GM18868 (cell line): ENCODE results near the gene MROH2A.
A peak's percentile ranks its signal among the peaks of the same experiment; 100 is the strongest.
"Not testable (repeated sequence)": the region's sequence is repeated elsewhere in the genome, so short reads cannot be mapped to it uniquely, and the experiment has no call there.

ENCODE experiments used
- ATAC-seq: cut with Tn5 transposase; IDR thresholded peaks from one replicate; pipeline ENCODE4 v1.9.1; 2021; ENCODE audit warnings: mild to moderate bottlenecking, moderate library complexity; ENCODE audit not compliant: unreplicated experiment

The MROH2A gene

DNA sequence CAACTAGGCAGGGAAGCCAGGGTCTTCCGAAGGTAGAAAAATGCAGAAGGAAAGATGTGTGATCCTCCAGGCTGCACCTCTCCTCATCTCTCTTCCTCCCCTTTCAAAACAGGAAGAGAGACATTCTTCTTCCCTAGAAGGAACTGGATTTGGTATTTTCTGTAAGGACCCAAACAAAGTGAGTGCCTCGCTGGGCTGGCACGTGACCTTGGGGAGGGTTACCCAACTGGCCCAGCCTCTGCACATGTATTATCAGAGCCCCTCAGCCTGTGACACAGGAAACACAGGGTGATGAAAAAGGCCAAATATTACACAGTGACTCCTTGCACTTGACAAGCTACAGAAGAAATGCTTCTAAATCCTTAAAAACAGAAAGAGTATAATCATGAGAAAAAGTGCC lies 73.9 kb downstream of the MROH2A start:
- no peak for ATAC-seq

DNA sequence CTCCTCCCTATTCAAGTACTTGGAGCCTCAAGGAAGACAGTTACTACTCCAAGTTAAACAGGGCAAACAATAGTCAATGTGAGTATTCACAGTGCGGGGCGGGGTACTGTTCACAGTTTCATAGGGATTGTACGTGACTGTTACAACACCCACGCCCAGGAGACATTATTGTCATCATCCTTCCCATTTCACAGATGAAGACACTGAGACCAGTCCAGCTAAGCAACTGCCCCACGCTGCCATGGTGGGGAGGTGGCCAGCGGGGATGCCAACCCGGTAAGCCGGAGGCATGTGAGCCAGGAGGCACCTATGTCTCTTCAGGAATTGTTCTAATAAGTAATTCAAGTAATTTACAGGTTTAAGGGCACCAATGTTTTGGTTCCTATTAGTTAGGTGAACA lies 75.2 kb downstream of the MROH2A start:
- ATAC-seq: no peak

DNA sequence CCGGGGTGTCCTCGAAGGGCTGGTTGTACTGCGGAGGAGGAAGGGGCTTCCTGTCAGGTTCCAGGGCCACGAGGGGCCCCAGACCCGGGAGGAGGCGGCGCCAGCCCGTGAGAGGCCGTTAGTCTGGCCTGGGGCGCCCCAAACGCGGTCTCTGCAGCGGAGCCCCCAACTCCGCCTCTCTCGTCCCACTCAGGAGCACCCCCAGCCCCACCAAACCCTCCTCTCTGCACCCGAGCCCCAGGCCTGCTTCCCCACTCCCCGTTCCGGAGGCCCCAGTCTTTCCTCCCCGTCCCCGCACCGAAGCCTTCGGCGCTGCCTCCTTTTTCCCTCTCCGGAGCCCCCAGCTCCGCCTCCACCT lies 75.7 kb downstream of the MROH2A start:
- ATAC-seq: no peak

DNA sequence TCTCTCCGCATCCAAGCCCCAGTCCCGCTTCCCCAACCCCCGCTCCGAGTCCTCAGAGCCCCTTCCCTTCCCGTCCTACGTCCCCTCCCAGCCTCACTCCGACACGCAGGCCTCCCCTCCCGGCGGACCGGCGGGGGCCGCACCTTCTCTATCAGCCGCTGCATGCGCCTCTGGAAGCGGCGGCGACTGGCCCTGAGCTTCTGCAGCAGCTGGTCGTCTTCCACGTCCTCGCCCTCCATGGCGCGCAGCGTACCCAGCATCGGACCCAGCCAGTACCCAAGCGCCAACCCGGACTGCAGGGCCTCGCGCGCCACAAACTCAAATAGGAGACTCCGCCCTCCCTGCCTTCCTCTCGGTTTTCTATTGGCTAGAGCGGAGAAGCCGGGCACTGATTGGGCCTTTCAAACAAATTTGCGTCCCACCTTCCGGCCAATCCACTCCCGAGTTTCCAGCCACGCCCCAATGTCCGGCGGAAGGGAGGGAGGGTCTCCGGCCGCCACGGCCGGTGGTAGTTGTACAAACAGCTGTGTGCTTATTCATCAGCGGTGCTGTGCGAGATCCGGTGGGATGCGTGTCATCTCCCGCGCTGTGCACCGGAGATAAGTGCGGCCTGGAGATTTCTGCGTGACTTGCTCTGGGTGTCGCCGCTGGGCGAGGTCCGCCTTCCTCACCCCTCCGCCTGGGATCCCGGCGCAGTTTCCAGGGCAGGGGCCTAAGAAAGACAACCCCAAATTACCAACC lies 76.3 kb downstream of the MROH2A start, which contains the start of gene HJURP:
Gene HJURP (minus strand): TSS at position 295 of the 741 bp plus-strand sequence. CDS start 35 bp downstream, at position 260.
- peak; percentile 98 for ATAC-seq

DNA sequence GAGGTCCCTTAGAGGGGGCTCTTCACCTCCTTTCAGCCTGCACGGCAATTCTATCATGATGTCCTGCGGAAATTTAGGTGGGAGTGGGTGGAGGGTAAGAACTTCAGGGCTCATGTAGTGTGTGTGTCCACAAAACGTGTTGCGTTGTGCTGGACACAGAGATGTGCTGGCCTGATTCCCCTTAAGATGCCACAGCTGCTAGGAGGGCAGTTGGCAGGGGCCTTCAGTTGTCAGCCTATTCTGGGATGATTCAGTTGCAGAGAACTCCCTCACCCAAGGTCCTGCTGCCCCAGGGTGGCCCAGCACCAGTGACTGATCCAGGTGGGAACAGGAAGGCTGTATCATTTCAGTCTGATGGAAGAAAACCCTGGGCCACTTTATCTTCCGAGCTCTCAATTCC lies 77.2 kb downstream of the MROH2A start:
- no peak for ATAC-seq

DNA sequence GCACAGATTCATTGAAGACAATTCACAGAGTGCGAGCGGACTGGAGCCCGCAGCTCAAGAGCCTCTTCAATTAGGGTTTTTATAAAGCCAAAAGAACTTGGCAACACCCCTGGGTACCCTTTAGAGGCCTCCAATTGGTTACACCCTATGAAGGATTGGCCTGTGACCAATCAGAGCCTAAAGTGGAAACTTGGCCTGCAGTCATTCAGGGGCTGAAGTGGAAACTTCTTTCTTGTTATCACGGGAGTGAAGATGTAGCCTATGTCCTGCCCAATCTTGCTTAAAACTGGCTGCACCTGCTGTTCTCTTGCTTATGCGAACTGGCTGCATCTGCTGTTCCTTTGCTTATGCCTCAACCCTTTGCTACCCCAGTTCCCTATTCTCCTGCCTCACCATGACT lies 78.1 kb downstream of the MROH2A start:
- ATAC-seq: no peak

DNA sequence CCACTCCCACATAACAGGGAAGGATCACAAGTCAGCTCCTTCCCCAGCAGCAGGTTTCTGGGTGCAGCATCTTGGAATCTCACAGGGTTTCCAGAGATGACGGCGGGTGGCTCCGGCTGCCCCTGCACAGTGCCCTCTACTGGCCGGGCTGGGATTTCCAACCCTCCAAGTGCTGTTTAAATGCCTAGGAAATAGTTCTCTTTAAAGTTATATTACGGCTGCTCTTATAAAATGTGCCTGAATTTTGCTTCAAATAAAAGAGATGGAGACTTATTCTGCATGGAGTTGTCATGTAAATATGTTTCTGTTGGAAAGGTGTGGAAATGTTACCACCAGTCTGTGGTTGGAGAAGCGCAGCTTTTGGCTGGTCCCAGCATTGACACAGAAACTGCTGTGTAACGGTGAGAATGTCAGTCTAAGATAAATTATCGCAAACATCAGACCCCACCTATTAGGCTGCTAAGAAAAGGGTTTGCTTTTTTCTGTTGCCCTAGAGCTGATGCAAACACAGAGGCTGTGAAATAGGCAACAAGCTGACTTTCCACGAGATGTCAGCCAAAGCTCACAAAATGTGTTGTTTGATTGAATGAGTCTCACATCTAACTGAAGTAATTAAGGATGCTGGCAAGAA lies 79.5 kb downstream of the MROH2A start:
- no peak for ATAC-seq

DNA sequence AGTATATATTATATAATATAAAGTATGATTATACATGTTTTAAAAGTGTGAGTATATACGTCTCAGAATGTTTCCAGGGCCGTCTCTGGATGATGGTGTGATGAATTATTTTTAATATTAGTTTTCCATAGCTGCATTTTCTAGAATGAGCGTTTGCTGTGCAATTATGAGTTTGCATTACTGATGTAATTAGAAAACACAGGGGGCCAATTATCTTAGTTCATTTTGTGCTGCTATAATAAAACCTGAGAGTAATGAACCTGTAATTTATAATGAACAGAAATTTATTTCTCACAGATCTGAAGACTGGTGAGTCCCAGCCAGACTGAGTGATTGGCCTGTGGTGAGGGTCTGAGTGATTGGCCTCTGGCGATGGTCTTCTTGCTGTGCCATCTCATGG lies 80.2 kb downstream of the MROH2A start:
- ATAC-seq: no peak

DNA sequence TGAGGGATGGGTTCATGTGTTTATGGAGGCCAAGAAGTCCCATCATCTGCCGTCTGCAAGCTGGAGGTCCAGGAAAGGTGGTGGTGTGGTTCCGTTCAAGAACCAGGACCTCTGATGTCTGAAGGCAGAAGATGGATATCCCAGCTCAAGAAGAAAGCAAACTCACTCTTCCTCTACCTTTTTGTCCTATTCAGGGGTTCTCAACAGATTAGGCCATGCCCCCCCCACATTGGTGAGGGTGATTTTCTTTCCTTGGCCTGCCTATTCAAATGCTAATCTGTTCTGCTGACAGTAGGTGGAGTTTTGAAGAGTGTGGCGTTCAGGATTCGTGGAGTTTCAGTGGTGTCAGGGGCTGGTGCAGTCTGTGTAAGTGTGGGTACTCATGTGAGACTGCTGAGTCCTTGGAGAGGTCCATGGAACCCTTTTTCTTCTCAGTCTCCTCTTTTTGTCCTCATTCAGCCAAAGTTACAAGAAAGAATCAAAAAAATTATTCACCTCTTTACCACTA lies 84.2 kb downstream of the MROH2A start:
- no peak for ATAC-seq

DNA sequence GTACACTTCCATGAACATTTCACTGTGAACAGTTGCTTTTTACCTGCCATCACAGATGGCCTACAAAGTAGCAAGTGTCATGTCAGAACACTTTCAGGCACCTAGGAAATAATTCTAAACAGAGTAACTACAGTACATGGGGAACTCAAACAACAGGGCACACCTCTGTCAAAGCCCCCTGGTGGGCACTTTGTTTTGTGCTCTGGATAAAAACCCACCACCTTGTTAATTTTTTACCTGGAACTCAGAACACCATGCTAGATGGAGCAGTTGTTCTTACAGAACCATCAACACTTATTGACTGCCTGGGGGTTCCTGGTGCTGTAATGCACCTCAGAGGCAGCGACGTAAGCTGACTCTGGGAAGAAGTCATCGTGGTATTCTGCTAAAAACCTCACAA lies 87.7 kb downstream of the MROH2A start:
- ATAC-seq: no peak

DNA sequence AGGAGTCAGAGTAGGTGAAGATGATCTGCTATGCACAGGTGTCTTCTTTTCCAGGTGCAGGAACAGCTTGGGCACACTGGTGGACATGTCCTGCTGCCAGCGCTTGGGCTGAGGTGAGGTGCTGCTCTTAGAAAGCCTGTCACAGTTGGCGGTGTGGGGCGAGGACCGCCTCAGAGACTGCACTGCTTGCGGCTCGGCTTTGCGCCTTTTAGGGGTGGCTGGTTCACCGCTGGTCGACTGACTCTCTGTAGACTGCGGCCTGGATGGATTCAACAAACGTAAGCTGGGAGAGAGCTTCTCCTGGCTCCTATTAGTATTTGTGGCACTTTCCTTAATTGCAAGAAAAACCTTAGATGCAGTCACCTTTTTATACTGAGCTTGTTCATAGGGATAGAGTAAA lies 88.3 kb downstream of the MROH2A start:
- no peak for ATAC-seq

DNA sequence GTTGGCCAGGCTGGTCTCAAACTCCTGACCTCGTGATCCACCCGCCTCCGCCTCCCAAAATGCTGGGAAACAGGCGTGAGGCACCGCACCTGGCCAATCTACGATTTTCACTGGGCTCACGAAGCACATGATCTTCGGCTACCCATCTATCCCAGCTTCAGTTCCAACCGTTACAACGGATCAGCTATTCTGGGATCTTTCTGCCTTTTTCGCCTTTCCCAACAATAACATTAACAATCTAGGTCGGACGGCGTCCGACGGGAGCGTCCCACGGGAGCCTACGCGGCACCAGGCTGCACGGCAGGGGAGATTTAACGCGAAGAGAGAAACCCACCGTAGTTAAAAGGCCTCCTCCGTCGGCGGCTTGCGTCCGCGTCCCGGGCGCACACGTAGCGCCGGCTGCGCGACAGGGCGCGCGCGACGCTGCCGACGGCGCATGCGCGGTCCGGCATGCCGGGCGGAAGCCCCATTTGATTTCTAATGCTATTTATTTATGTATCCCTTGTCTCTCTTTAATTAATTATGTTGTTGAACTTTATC lies 89.9 kb downstream of the MROH2A start, which contains the start of gene MSL3B:
Gene MSL3B (minus strand): TSS at position 394 of the 540 bp plus-strand sequence.
- no peak for ATAC-seq

DNA sequence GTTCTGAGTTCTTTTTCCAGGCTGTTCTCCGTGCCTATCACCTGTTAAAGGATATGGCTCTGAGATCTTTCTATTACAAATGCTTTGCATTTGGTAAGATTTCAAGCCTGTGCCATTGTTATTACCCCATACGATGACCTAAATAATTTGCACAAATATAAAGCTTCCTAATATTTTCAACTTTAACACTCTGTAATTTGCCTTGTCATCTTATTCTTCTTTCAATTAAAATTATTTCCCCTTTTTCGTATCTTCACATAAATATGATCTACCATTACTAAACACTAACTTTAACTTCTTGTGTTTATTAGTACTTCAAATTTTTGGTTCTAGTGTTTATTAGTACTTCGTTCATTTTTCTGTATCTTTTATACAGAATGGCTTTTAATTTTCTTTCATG lies 93.3 kb downstream of the MROH2A start:
- ATAC-seq: no peak

DNA sequence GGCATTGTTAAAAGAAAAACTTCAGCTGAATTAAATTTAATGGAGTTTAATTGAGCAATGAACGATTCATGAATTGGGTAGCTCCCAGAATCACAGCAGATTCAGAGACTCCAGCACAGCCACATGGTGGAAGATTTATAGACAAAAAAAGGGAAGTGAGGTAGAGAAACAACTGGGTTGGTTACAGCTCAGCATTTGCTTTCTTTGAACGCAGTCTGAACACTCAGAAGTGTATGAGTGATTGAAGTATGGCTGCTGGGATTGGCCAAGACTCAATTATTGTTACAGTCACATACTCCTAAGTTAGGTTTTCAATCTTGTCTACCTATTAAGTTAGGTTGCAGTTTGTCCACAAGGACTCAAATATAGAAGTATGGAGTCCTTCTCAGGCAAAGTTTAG lies 94.0 kb downstream of the MROH2A start:
- not testable (repeated sequence) for ATAC-seq

DNA sequence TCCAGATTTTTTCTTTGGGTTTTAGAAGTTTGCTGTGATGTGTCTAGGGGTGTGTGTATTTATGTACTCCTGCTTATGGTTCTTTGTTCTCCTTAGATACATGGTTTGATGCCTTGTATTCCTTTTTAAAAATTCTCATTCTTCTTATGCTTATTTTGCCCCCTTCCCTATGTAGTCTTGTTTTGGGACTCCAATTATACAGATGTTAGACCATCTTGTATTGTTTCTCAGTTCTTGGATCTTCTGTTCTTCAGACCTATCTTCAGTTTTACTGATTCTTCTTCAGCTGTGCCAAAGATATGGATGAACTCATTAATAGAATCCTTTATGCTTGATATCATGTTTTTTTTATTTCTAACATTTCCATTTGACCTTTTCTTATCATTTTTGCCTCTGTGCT lies 104.2 kb downstream of the MROH2A start:
- ATAC-seq: no peak
